ENCODE data around the gene KRTAP10-9. TPM values are rescaled to one million over a fixed set of nuclear protein-coding genes. Genes with fewer than 3 reads are reported as not detected.
A peak's percentile ranks its signal among the peaks of the same experiment; 100 is the strongest.

Gene KRTAP10-9
- total and polyA plus RNA-seq, 7 experiments from 2014 or later: not detected

DNA sequence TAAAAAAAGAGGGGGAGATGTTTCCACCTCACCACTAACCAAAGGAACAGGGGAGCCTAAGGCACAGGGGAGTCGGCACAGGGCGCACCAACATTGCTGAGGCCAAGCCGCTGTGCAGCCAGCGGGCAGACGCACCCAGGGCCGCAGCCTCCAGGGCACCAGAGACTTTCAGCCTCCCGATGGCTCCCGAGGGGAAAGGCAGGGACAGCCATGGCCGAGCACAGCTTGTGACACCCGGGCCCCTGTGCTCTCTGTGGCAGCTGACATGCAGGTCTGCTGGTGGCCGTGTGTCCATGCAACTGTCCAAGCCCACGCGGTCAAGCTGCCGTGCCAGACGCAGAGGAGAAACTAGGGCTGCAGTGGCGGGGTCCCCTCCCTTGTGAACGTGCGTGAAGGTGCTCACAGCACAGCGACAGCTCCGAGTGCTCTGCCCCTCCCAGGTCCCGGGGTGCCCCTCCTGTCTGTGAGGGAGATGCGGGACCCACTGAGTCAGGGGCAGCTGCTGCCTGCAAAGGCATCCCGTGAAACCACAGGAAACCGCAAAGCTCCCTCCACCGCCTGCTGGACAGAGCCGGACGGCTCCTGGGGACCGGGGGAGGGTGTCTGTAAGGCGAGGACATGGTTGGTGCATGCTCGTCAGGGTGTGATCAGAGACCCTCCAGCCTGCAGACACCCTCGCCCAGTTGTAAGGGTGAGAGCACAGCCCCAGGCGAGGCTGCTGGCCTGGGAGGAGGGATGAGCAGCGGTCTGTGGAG is 21.8 kb downstream of the KRTAP10-9 start:
- no peaks in the 10 kb centered on the region for H3K27me3 ChIP-seq (ENCODE audit: control insufficient read depth in 2 of 2, insufficient read depth in 2 of 2, low read length in 2 of 2)
- peaks cover 10 to 15% (median 12%) of the 10 kb centered on the region in 5 donors for H3K36me3 Mint-ChIP-seq
- H3K27ac ChIP-seq (ENCODE audit: low read depth, low read length): no peak overlapping the region
- ChIA-PET POLR2A (no interaction called here), CTCF (no interaction called here)
- ATAC-seq (no peak), DNase-seq (no peak)
- peaks cover 0 to 10% (median 6%) of the 10 kb centered on the region in 3 experiments for H3K9me3 ChIP-seq (ENCODE audit: control insufficient read depth in 2 of 3, low read length in 3 of 3)
- no peak overlapping the region for H3K27ac Mint-ChIP-seq
- intact Hi-C loops (cut with micrococcal nuclease): no loop called here
- H3K27me3 Mint-ChIP-seq: no peaks in the 10 kb centered on the region
- H3K4me1 Mint-ChIP-seq: peaks cover 3 to 17% (median 14%) of the 10 kb centered on the region in 7 donors
- H3K36me3 ChIP-seq (ENCODE audit: control insufficient read depth in 2 of 3, insufficient read depth in 3 of 3, low read length in 3 of 3): no peaks in the 10 kb centered on the region
- peaks cover 0 to 32% (median 17%) of the 10 kb centered on the region in 11 donors for H3K9me3 Mint-ChIP-seq
- no peak overlapping the region for H3K4me3 Mint-ChIP-seq
- H3K4me1 ChIP-seq (ENCODE audit: control insufficient read depth in 2 of 2, insufficient read depth in 2 of 2, low read length in 2 of 2): peaks cover 3% of the 10 kb centered on the region in 2 donors
- H3K4me3 ChIP-seq (ENCODE audit: low read length): no peak overlapping the region

DNA sequence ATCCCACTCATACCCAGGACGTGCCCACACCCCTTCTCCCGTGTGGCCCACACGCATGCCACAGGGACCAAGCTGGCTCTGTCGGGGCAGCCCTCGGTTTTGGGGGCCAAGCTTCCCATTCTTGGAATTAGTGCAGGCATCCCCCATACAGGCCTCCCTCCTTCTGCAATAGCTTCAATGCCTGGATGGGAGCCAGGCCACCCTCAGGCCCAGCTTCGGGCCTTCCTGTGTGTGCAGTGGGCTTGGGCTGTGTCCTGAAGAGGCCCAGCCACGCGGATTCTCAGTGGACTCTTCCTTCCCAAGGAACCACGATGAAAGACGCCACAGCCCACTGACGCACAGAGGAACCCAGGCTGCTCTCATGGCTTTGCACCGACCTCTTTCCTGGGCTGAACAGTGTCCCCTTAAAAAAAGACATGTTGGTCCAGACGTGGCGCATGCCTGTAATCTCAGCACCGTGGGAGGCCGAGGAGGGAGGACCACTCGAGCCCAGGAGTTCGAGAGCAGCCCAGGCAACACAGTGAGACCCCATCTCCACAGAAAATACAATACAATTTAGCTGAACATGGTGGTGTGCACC is 22.7 kb downstream of the KRTAP10-9 start:
- H3K9me3 Mint-ChIP-seq: peaks cover 0 to 32% (median 13%) of the 10 kb centered on the region in 11 donors
- DNase-seq: no peak
- H3K36me3 Mint-ChIP-seq: peaks cover 3 to 17% (median 6%) of the 10 kb centered on the region in 5 donors
- no peak overlapping the region for H3K27ac ChIP-seq (ENCODE audit: low read depth, low read length)
- H3K4me3 Mint-ChIP-seq: no peak overlapping the region
- H3K27me3 ChIP-seq (ENCODE audit: control insufficient read depth in 2 of 2, insufficient read depth in 2 of 2, low read length in 2 of 2): no peaks in the 10 kb centered on the region
- no peak for ATAC-seq
- ChIA-PET CTCF (no interaction called here), POLR2A (no interaction called here)
- H3K4me1 Mint-ChIP-seq: peaks cover 11 to 26% (median 23%) of the 10 kb centered on the region in 7 donors
- H3K4me3 ChIP-seq (ENCODE audit: low read length): no peak overlapping the region
- H3K27ac Mint-ChIP-seq: peak overlapping the region in 2 of 9 donors; percentile 29 to 30
- peaks cover 0 to 6% (median 5%) of the 10 kb centered on the region in 3 experiments for H3K9me3 ChIP-seq (ENCODE audit: control insufficient read depth in 2 of 3, low read length in 3 of 3)
- intact Hi-C loops (cut with micrococcal nuclease): loop anchor here in 1 of 2 donors (10.0 kb wide), 1 partner anchor 65 kb away; the partner anchor contains the start of gene KRTAP10-5
- no peaks in the 10 kb centered on the region for H3K27me3 Mint-ChIP-seq
- peaks cover 12% of the 10 kb centered on the region in 2 donors for H3K4me1 ChIP-seq (ENCODE audit: control insufficient read depth in 2 of 2, insufficient read depth in 2 of 2, low read length in 2 of 2)
- no peaks in the 10 kb centered on the region for H3K36me3 ChIP-seq (ENCODE audit: control insufficient read depth in 2 of 3, insufficient read depth in 3 of 3, low read length in 3 of 3)

DNA sequence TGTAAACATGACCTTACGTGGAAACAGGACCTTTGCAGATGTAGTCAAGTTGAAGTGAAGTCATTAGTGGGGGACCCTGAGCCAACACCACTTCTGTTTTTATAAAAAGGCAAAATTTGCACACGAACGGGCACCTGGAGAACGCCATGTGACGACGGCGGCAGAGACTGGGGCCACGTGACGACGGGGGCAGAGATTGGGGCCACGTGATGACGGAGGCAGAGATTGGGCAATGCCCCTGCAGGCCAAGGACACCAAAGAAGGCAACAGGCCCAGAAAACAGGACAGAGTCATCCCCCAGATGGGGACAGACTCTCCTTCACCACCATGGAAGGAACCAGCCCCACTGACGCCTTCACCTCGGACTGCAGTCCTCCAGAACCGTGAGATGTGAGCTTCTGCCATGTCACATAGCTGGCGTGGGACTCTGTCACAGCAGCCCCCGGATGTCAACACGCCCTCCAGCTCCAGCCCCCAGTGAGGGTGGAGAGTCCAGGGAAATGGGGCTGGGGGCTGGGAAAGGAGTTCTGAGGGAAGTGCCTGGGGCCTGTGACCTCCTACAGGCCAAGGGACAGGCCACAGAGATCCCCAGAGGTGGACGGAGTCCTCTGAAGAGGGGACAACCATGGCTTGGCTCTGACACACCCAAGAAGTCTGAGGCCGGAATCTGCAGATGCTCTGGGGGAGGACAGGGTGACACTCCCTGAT is 23.5 kb downstream of the KRTAP10-9 start:
- Histone ChIP-seq H3K36me3 (ENCODE audit: control insufficient read depth in 2 of 3, insufficient read depth in 3 of 3, low read length in 3 of 3) (no peaks in the 10 kb centered on the region), H3K27ac (ENCODE audit: low read depth, low read length) (no peak overlapping the region), H3K4me3 (ENCODE audit: low read length) (no peak overlapping the region), H3K4me1 (ENCODE audit: control insufficient read depth in 2 of 2, insufficient read depth in 2 of 2, low read length in 2 of 2) (peaks cover 18 to 20% of the 10 kb centered on the region in 2 donors), H3K27me3 (ENCODE audit: control insufficient read depth in 2 of 2, insufficient read depth in 2 of 2, low read length in 2 of 2) (no peaks in the 10 kb centered on the region), H3K9me3 (ENCODE audit: control insufficient read depth in 2 of 3, low read length in 3 of 3) (peaks cover 0 to 3% (median 1%) of the 10 kb centered on the region in 3 experiments)
- intact Hi-C loops (cut with micrococcal nuclease): loop anchor here in 1 of 2 donors (10.0 kb wide), 1 partner anchor 66 kb away; the partner anchor contains the start of gene KRTAP10-5
- DNase-seq (no peak), ATAC-seq (no peak)
- Mint-ChIP-seq H3K9me3 (peaks cover 0 to 31% (median 11%) of the 10 kb centered on the region in 11 donors), H3K27me3 (no peaks in the 10 kb centered on the region), H3K4me3 (no peak overlapping the region), H3K27ac (peak overlapping the region in 2 of 9 donors; percentile 82 to 85), H3K36me3 (peaks cover 0 to 22% (median 0%) of the 10 kb centered on the region in 5 donors), H3K4me1 (peaks cover 17 to 34% (median 28%) of the 10 kb centered on the region in 7 donors)
- POLR2A ChIA-PET: no interaction called here
- CTCF ChIA-PET: no interaction called here

DNA sequence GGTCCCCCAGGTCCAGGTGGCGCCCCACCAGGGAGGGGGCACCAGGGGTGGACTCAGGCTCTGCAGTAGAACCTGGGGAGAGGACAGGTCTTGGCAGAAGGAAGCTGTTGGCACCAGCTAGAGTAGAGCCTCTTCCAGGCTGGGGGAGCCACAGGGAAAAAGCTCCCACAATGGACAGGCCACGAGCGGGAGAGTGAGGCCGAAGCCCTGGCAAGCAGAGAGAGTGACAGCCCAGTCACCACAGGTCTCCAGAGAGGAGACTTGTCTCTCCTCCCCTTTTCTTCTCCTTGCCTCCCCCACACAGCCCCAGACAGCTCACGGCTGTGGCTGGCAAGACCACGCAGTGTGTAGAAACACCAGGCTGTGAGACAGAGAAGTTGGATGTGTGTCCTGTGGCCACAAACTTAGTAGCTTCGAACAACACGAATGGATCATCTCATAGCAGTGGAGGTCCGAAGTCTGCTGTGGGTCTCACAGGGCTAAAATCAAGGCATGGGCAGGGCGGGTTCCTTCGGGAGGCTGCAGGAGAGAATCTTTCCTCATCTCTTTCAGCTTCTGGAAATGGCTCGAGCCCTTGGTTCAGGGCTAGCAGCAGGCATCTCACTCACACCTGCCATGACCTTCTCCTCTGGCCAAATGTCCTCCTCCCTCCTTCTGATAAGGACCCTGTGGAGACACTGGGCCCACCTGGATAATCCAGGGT is 24.2 kb downstream of the KRTAP10-9 start:
- Mint-ChIP-seq H3K27ac (peak overlapping the region in 2 of 9 donors; percentile 4 to 26), H3K4me1 (peaks cover 18 to 39% (median 31%) of the 10 kb centered on the region in 7 donors), H3K36me3 (peaks cover 1 to 28% (median 2%) of the 10 kb centered on the region in 5 donors), H3K9me3 (peaks cover 0 to 33% (median 11%) of the 10 kb centered on the region in 11 donors), H3K27me3 (no peaks in the 10 kb centered on the region), H3K4me3 (no peak overlapping the region)
- CTCF ChIA-PET: interaction anchor here (0.7 kb wide), 1 partner anchor 124 kb away, joined by 3 read pairs; no protein-coding TSS in a partner anchor
- H3K27ac ChIP-seq (ENCODE audit: low read depth, low read length): no peak overlapping the region
- H3K27me3 ChIP-seq (ENCODE audit: control insufficient read depth in 2 of 2, insufficient read depth in 2 of 2, low read length in 2 of 2): no peaks in the 10 kb centered on the region
- peaks cover 0 to 8% (median 3%) of the 10 kb centered on the region in 3 experiments for H3K9me3 ChIP-seq (ENCODE audit: control insufficient read depth in 2 of 3, low read length in 3 of 3)
- ATAC-seq: no peak
- DNase-seq: no peak
- peaks cover 21 to 27% of the 10 kb centered on the region in 2 donors for H3K4me1 ChIP-seq (ENCODE audit: control insufficient read depth in 2 of 2, insufficient read depth in 2 of 2, low read length in 2 of 2)
- POLR2A ChIA-PET: interaction anchor here (0.6 kb wide), 1 partner anchor 49 kb away, joined by 3 read pairs; no protein-coding TSS in a partner anchor
- H3K4me3 ChIP-seq (ENCODE audit: low read length): no peak overlapping the region
- no peaks in the 10 kb centered on the region for H3K36me3 ChIP-seq (ENCODE audit: control insufficient read depth in 2 of 3, insufficient read depth in 3 of 3, low read length in 3 of 3)
- intact Hi-C loops (cut with micrococcal nuclease): loop anchor here in 1 of 2 donors (10.0 kb wide), 1 partner anchor 66 kb away; the partner anchor contains the start of gene KRTAP10-5

DNA sequence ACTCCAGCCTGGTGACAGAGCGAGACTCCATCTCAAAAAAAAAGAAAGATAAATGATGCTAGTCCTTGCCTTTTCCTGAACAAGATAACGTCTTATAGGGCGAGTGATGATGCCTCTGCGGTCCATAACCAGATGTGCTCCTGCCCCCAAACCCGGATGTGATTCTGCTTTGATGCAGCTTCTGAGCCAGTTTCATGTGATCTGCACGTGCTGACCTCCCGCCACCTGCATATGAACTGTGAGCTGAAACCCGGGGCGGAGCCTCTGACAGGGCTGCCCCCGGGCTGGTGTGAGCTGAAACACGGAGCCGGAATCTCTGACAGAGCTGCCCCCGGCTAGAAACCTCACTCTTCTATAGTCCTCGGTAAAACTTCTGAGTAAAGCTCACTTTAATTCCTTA is 26.2 kb downstream of the KRTAP10-9 start:
- peak overlapping the region in 3 of 10 donors; percentile 34 to 73 (median 72) for H3K4me3 Mint-ChIP-seq
- H3K27ac Mint-ChIP-seq: peak overlapping the region in 7 of 9 donors; percentile 20 to 95 (median 94)
- peaks cover 7 to 49% (median 30%) of the 10 kb centered on the region in 11 donors for H3K9me3 Mint-ChIP-seq
- DNase-seq (no peak), ATAC-seq (no peak)
- H3K36me3 Mint-ChIP-seq: peaks cover 11 to 46% (median 16%) of the 10 kb centered on the region in 5 donors
- Histone ChIP-seq H3K9me3 (ENCODE audit: control insufficient read depth in 2 of 3, low read length in 3 of 3) (peaks cover 0 to 22% (median 7%) of the 10 kb centered on the region in 3 experiments), H3K4me3 (ENCODE audit: low read length) (no peak overlapping the region), H3K27me3 (ENCODE audit: control insufficient read depth in 2 of 2, insufficient read depth in 2 of 2, low read length in 2 of 2) (no peaks in the 10 kb centered on the region), H3K4me1 (ENCODE audit: control insufficient read depth in 2 of 2, insufficient read depth in 2 of 2, low read length in 2 of 2) (peaks cover 37 to 46% of the 10 kb centered on the region in 2 donors), H3K36me3 (ENCODE audit: control insufficient read depth in 2 of 3, insufficient read depth in 3 of 3, low read length in 3 of 3) (no peaks in the 10 kb centered on the region), H3K27ac (ENCODE audit: low read depth, low read length) (no peak overlapping the region)
- CTCF ChIA-PET: no interaction called here
- peaks cover 28 to 52% (median 47%) of the 10 kb centered on the region in 7 donors for H3K4me1 Mint-ChIP-seq
- no peaks in the 10 kb centered on the region for H3K27me3 Mint-ChIP-seq
- POLR2A ChIA-PET: interaction anchor here (1.0 to 1.2 kb wide), 2 partner anchors 8 to 35 kb away, joined by 3 to 6 read pairs; no protein-coding TSS in a partner anchor
- intact Hi-C loops (cut with micrococcal nuclease): loop anchor here in 1 of 2 donors (10.0 kb wide), 1 partner anchor 68 kb away; the partner anchor contains the start of gene KRTAP10-5

Data from naive thymus-derived CD4-positive, alpha-beta T cell (primary cell).